HL-60 (cell line): ENCODE results near the gene HMCN1.
"Not testable (repeated sequence)": the region's sequence is repeated elsewhere in the genome, so short reads cannot be mapped to it uniquely, and the experiment has no call there.

Source experiments
- DNase-seq, 2 experiments: peaks; one replicate each; pipeline ENCODE4 v3.0.0-alpha.2; 2010 to 2020; ENCODE audit warnings: low read depth in 1 of 2, low spot score in 1 of 2
- H3K27ac ChIP-seq: fragments of 250-450 bp; sonication (Bioruptor Pico); replicated peaks from 2 replicates; pipeline ENCODE4 v1.5.1; 2020; ENCODE audit warnings: mild to moderate bottlenecking, moderate library complexity
- H3K27me3 ChIP-seq: fragments of 250-450 bp; sonication (Bioruptor Pico); 2 replicates; pipeline ENCODE4 v1.5.1; 2021; ENCODE audit warnings: mild to moderate bottlenecking, moderate library complexity; ENCODE audit not compliant: insufficient read depth, poor library complexity, severe bottlenecking
- H3K4me3 ChIP-seq: replicated peaks from 2 replicates; pipeline ENCODE4 v1.5.1; 2011; ENCODE audit warnings: mild to moderate bottlenecking, control low read depth, low read length; ENCODE audit not compliant: insufficient read depth
- GABPA ChIP-seq: IDR thresholded peaks from 2 replicates; pipeline ENCODE4 v1.6.1; 2012; ENCODE audit warnings: low read depth
- POLR2AphosphoS5 ChIP-seq: IDR thresholded peaks from 2 replicates; pipeline ENCODE4 v1.6.1; 2012; ENCODE audit warnings: low read depth
- SPI1 ChIP-seq: IDR thresholded peaks from 2 replicates; pipeline ENCODE4 v1.6.1; 2012; ENCODE audit warnings: low read depth, mild to moderate bottlenecking, borderline replicate concordance
- TF ChIP-seq, protein P1 (sequence below): IDR thresholded peaks from one replicate; pipeline ENCODE4 v1.5.1; 2011; ENCODE audit warnings: low read length, control low read depth, inconsistent platforms; ENCODE audit not compliant: insufficient read depth
- TF ChIP-seq, protein P2 (sequence below): IDR thresholded peaks from 2 replicates; pipeline ENCODE4 v1.6.1; 2012; ENCODE audit warnings: low read depth; ENCODE audit not compliant: insufficient replicate concordance

HMCN1 gene

DNA sequence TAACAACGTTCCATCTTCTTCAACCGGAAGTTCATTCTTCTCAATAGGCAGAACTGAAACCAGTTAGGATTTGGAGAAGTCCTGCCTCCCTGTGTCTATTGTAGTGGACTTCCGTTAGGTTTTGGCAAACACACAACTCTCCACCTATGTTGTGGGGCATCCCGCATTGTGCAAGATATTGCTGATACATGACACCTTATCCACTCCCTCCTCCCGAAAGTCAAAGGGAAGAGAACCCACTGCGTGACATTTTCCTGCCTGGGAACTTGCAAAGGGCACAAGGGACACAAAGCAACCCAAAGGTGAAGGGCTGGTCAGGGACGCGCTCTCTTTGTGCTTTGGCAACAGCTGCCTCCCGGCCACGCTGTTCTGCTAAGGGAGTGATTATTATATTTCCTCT lies 476.1 kb downstream of the HMCN1 start:
- TF ChIP-seq POLR2AphosphoS5 = no peak
- TF ChIP-seq, protein P1, sequence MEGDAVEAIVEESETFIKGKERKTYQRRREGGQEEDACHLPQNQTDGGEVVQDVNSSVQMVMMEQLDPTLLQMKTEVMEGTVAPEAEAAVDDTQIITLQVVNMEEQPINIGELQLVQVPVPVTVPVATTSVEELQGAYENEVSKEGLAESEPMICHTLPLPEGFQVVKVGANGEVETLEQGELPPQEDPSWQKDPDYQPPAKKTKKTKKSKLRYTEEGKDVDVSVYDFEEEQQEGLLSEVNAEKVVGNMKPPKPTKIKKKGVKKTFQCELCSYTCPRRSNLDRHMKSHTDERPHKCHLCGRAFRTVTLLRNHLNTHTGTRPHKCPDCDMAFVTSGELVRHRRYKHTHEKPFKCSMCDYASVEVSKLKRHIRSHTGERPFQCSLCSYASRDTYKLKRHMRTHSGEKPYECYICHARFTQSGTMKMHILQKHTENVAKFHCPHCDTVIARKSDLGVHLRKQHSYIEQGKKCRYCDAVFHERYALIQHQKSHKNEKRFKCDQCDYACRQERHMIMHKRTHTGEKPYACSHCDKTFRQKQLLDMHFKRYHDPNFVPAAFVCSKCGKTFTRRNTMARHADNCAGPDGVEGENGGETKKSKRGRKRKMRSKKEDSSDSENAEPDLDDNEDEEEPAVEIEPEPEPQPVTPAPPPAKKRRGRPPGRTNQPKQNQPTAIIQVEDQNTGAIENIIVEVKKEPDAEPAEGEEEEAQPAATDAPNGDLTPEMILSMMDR = no peak
- no peak for TF ChIP-seq SPI1
- Histone ChIP-seq H3K27ac (no peak overlapping the region), H3K27me3 (no peaks in the 10 kb centered on the region), H3K4me3 (no peak overlapping the region)
- no peak for DNase-seq

DNA sequence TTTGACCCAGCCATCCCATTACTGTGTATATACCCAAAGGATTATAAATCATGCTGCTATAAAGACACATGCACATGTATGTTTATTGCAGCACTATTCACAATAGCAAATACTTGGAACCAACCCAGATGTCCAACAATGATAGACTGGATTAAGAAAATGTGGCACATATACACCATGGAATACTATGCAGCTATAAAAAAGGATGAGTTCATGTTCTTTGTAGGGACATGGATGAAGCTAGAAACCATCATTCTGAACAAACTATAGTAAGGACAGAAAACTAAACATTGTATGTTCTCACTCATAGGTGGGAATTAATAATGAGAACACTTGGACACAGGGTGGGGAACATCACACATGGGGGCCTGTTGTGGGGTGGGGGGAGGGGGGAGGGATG lies 477.4 kb downstream of the HMCN1 start:
- H3K27ac ChIP-seq, H3K27me3 ChIP-seq, DNase-seq, H3K4me3 ChIP-seq: not testable (repeated sequence)

DNA sequence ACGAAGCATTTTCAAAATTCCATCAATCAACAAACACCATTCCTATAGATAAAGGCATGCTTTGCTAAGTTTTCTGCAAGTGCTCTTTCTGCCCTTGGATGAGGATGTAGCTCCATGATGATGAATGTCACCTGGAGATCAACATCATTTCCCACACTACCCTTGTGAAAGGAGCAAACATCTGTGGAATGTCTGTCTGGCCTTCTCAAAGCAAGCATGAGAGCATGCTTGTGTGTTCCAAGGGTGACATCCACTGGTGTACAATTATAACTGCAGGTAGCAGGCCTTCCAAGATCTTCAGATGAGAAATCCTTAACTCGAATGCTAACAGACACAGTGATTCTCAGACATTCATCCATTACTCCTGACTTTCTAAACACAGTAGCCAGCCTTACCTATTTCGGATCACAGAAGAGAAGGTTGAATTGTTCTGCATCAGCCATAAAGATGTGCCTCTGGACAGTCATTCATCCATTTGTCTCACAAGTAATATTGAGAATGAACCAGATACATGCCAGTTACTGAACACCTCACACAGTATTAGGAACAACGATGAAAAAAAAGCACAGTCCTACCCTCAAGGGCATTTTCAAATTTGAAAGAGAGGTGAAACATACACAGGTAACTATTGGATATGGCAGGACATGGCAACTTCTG lies 478.5 kb downstream of the HMCN1 start:
- no peaks in the 10 kb centered on the region for H3K27me3 ChIP-seq
- no peak overlapping the region for H3K27ac ChIP-seq
- TF ChIP-seq GABPA = no peak
- TF ChIP-seq, protein P1 = peak; percentile 68
- TF ChIP-seq SPI1 = no peak
- DNase-seq = peak; percentile 10 to 46
- no peak overlapping the region for H3K4me3 ChIP-seq

DNA sequence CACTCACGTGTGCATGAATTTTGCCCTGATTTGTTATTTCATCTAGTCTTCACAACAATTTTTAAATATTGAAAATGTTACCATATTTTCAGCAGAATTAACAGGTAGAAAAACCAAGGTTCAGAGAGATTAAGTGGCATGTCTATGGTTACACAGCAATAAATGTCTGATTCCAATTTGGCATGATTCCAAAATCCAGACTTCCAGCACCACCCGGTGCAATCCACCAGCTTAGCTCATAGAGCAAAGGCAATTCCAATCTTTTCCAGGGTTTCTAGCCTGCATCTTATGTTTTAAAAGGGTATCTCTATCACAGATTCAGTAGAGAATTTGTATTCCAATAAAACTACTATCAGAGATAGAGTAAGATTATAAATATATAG lies 479.0 kb downstream of the HMCN1 start:
- no peak for TF ChIP-seq POLR2AphosphoS5
- TF ChIP-seq, protein P2, sequence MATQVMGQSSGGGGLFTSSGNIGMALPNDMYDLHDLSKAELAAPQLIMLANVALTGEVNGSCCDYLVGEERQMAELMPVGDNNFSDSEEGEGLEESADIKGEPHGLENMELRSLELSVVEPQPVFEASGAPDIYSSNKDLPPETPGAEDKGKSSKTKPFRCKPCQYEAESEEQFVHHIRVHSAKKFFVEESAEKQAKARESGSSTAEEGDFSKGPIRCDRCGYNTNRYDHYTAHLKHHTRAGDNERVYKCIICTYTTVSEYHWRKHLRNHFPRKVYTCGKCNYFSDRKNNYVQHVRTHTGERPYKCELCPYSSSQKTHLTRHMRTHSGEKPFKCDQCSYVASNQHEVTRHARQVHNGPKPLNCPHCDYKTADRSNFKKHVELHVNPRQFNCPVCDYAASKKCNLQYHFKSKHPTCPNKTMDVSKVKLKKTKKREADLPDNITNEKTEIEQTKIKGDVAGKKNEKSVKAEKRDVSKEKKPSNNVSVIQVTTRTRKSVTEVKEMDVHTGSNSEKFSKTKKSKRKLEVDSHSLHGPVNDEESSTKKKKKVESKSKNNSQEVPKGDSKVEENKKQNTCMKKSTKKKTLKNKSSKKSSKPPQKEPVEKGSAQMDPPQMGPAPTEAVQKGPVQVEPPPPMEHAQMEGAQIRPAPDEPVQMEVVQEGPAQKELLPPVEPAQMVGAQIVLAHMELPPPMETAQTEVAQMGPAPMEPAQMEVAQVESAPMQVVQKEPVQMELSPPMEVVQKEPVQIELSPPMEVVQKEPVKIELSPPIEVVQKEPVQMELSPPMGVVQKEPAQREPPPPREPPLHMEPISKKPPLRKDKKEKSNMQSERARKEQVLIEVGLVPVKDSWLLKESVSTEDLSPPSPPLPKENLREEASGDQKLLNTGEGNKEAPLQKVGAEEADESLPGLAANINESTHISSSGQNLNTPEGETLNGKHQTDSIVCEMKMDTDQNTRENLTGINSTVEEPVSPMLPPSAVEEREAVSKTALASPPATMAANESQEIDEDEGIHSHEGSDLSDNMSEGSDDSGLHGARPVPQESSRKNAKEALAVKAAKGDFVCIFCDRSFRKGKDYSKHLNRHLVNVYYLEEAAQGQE = no peak
- TF ChIP-seq SPI1 = no peak
- TF ChIP-seq, protein P1 = no peak
- TF ChIP-seq GABPA = no peak
- H3K27me3 ChIP-seq = no peaks in the 10 kb centered on the region
- H3K4me3 ChIP-seq = no peak overlapping the region
- no peak for DNase-seq
- no peak overlapping the region for H3K27ac ChIP-seq

DNA sequence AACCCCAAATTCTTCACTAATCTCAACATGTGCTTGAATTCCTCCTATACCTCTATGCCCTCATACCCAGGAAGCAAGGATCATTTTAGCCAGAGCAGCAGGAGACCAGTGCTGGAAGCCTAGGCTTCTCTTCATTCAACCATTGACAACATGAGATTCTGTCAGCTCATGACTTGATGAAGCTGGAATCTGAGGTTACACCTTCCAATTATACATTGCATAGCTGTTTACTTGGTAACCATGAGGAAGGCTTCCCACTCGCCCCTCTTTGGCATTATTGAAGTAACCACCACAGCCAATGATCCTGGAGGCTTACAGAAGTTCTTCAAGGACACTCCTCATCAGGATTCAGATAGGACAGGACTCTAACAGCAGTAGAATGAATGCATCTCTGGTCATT lies 480.6 kb downstream of the HMCN1 start:
- no peak for DNase-seq
- Histone ChIP-seq H3K4me3 (no peak overlapping the region), H3K27ac (no peak overlapping the region), H3K27me3 (no peaks in the 10 kb centered on the region)
- TF ChIP-seq GABPA = no peak
- TF ChIP-seq, protein P2 = no peak
